ENCODE measurements around the gene CCDC77.

CCDC77 gene

GRCh38 chr12:452667-453210 is 51.3 kb downstream of the CCDC77 start:
- no peak for DNase-seq (ENCODE audit: low read depth)

- DNase-seq (ENCODE audit: low read depth), result no peak
Observed at GRCh38 chr12:454833-455232, 53.4 kb downstream of the CCDC77 start.

GRCh38 chr12:455821-456220 is 54.4 kb downstream of the CCDC77 start:
- no peak for DNase-seq (ENCODE audit: low read depth)

- no peak for DNase-seq (ENCODE audit: low read depth)
Observed at GRCh38 chr12:457676-458075, 56.2 kb downstream of the CCDC77 start.

- no peak for DNase-seq (ENCODE audit: low read depth)
Observed at GRCh38 chr12:459050-459429, 57.6 kb downstream of the CCDC77 start.

- no peak for DNase-seq (ENCODE audit: low read depth)
Observed at GRCh38 chr12:459430-460258, 58.2 kb downstream of the CCDC77 start, which contains the start of gene B4GALNT3. Gene B4GALNT3, plus strand, starts transcription at chr12:459939. Its CDS starts 438 bp downstream, at chr12:460377.

- no peak for DNase-seq (ENCODE audit: low read depth)
Observed at GRCh38 chr12:460261-461230, 59.1 kb downstream of the CCDC77 start.

- no peak for DNase-seq (ENCODE audit: low read depth)
Observed at GRCh38 chr12:461425-461824, 60.0 kb downstream of the CCDC77 start.

- no peak for DNase-seq (ENCODE audit: low read depth)
Observed at GRCh38 chr12:462936-463705, 61.7 kb downstream of the CCDC77 start.

- DNase-seq (ENCODE audit: low read depth), result no peak
Observed at GRCh38 chr12:464484-465267, 63.2 kb downstream of the CCDC77 start.

GRCh38 chr12:466039-466438 is 64.6 kb downstream of the CCDC77 start:
- no peak for DNase-seq (ENCODE audit: low read depth)

GRCh38 chr12:466762-467161 is 65.3 kb downstream of the CCDC77 start:
- DNase-seq (ENCODE audit: low read depth), result no peak

- no peak for DNase-seq (ENCODE audit: low read depth)
Observed at GRCh38 chr12:467591-467990, 66.1 kb downstream of the CCDC77 start.

GRCh38 chr12:468671-469389 is 67.4 kb downstream of the CCDC77 start:
- DNase-seq (ENCODE audit: low read depth), result peak; percentile 42

- no peak for DNase-seq (ENCODE audit: low read depth)
Observed at GRCh38 chr12:470133-470532, 68.7 kb downstream of the CCDC77 start.

GRCh38 chr12:473198-473597 is 71.8 kb downstream of the CCDC77 start:
- no peak for DNase-seq (ENCODE audit: low read depth)

GRCh38 chr12:473863-474577 is 72.6 kb downstream of the CCDC77 start:
- DNase-seq (ENCODE audit: low read depth), result peak; percentile 24

GRCh38 chr12:475286-475685 is 73.8 kb downstream of the CCDC77 start:
- no peak for DNase-seq (ENCODE audit: low read depth)

GRCh38 chr12:479161-479560 is 77.7 kb downstream of the CCDC77 start:
- no peak for DNase-seq (ENCODE audit: low read depth)

Data from ELR (cell line).